WTC11 (cell line): ENCODE data around the gene RAI1. TPM values are rescaled to one million over a fixed set of nuclear protein-coding genes. Genes with fewer than 3 reads are reported as not detected.

Source experiments
- ATAC-seq: fragments of 200-7000 bp; cut with Tn5 transposase; 2 replicates; pipeline ENCODE4 v1.10.0; 2021; ENCODE audit warnings: mild to moderate bottlenecking, moderate library complexity
- CTCF ChIA-PET: fragments of 300-600 bp; sonication (Branson Sonifier 250); formaldehyde crosslinking; loops from one replicate; lab custom pipeline; 2021; ENCODE audit warnings: antibody characterized with exemption; lab: Charles Lee
- POLR2A ChIA-PET: fragments of 350-600 bp; sonication (Branson Sonifier 250); formaldehyde crosslinking; loops from one replicate; lab custom pipeline; 2021; ENCODE audit warnings: antibody characterized with exemption; lab: Charles Lee
- DNase-seq: peaks from one replicate; pipeline ENCODE4 v3.0.0; 2021; ENCODE audit warnings: low spot score
- H3K27ac Mint-ChIP-seq: 2 replicates; pipeline ENCODE4 v1.8.0; 2021; ENCODE audit warnings: mixed read lengths
- H3K27me3 Mint-ChIP-seq: 2 replicates; pipeline ENCODE4 v1.8.0; 2021; ENCODE audit warnings: low read depth, mild to moderate bottlenecking, moderate library complexity, mixed read lengths
- H3K36me3 Mint-ChIP-seq: 2 replicates; pipeline ENCODE4 v1.8.0; 2021; ENCODE audit warnings: mixed read lengths
- H3K4me1 Mint-ChIP-seq: 2 replicates; pipeline ENCODE4 v1.8.0; 2022; ENCODE audit warnings: mixed read lengths
- H3K4me3 Mint-ChIP-seq: 2 replicates; pipeline ENCODE4 v1.8.0; 2021; ENCODE audit warnings: mild to moderate bottlenecking, moderate library complexity, mixed read lengths
- H3K9me3 Mint-ChIP-seq: 2 replicates; pipeline ENCODE4 v1.8.0; 2021; ENCODE audit warnings: mixed read lengths
- EMX1 ChIP-seq: fragments of 250-450 bp; sonication (Bioruptor Pico); IDR thresholded peaks from 2 replicates; pipeline ENCODE4 v1.8.0; 2021; ENCODE audit warnings: mild to moderate bottlenecking
- FOXJ3 ChIP-seq: sonication (generic); formaldehyde crosslinking; IDR thresholded peaks from 2 replicates; pipeline ENCODE4 v1.9.0; 2021; ENCODE audit warnings: missing genetic modification reagents, mild to moderate bottlenecking, borderline replicate concordance
- FOXP1 ChIP-seq: sonication (generic); formaldehyde crosslinking; IDR thresholded peaks from 2 replicates; pipeline ENCODE4 v1.8.0; 2022; ENCODE audit warnings: missing genetic modification reagents, mild to moderate bottlenecking, moderate library complexity, borderline replicate concordance
- NR3C1 ChIP-seq: sonication (generic); formaldehyde crosslinking; conservative IDR thresholded peaks from 2 replicates; pipeline ENCODE4 v1.8.1; 2023; ENCODE audit warnings: low read depth, mild to moderate bottlenecking, missing genetic modification reagents
- OVOL2 ChIP-seq: fragments of 250-450 bp; sonication (Bioruptor Pico); IDR thresholded peaks from 2 replicates; pipeline ENCODE4 v1.9.0; 2021; ENCODE audit warnings: mild to moderate bottlenecking, borderline replicate concordance
- RORB ChIP-seq: fragments of 250-450 bp; sonication (Bioruptor Pico); IDR thresholded peaks from 2 replicates; pipeline ENCODE4 v1.9.0; 2021; ENCODE audit warnings: mild to moderate bottlenecking
- TEAD4 ChIP-seq: sonication (generic); formaldehyde crosslinking; IDR thresholded peaks from 2 replicates; pipeline ENCODE4 v1.8.0; 2022; ENCODE audit warnings: mild to moderate bottlenecking, missing genetic modification reagents
- ZNF219 ChIP-seq: sonication (generic); formaldehyde crosslinking; IDR thresholded peaks from 2 replicates; pipeline ENCODE4 v1.8.0; 2023; ENCODE audit warnings: missing genetic modification reagents, mild to moderate bottlenecking, borderline replicate concordance
- total RNA-seq: library from RNA; stranded (reverse); gene quantifications from 3 replicates; pipeline ENCODE4 v1.2.3, GENCODE V29; 2021
- TF ChIP-seq, protein P1 (sequence below): sonication (generic); formaldehyde crosslinking; IDR thresholded peaks from 2 replicates; pipeline ENCODE4 v1.8.1; 2023; ENCODE audit warnings: mild to moderate bottlenecking, missing genetic modification reagents, borderline replicate concordance
- TF ChIP-seq, protein P2 (sequence below): fragments of 250-450 bp; sonication (Bioruptor Pico); IDR thresholded peaks from 2 replicates; pipeline ENCODE4 v1.9.0; 2021; ENCODE audit warnings: mild to moderate bottlenecking, borderline replicate concordance
- TF ChIP-seq, protein P3 (sequence below): sonication (generic); formaldehyde crosslinking; conservative IDR thresholded peaks from 2 replicates; pipeline ENCODE4 v1.8.1; 2023; ENCODE audit warnings: mild to moderate bottlenecking, low read depth, missing genetic modification reagents, moderate library complexity

RAI1 gene
- total RNA-seq, 1 experiment from 2014 or later: 12.7 TPM

GRCh38 chr17:17665255-17665654 lies 16.0 kb upstream of the RAI1 start (continued):
- TF ChIP-seq, protein P1, sequence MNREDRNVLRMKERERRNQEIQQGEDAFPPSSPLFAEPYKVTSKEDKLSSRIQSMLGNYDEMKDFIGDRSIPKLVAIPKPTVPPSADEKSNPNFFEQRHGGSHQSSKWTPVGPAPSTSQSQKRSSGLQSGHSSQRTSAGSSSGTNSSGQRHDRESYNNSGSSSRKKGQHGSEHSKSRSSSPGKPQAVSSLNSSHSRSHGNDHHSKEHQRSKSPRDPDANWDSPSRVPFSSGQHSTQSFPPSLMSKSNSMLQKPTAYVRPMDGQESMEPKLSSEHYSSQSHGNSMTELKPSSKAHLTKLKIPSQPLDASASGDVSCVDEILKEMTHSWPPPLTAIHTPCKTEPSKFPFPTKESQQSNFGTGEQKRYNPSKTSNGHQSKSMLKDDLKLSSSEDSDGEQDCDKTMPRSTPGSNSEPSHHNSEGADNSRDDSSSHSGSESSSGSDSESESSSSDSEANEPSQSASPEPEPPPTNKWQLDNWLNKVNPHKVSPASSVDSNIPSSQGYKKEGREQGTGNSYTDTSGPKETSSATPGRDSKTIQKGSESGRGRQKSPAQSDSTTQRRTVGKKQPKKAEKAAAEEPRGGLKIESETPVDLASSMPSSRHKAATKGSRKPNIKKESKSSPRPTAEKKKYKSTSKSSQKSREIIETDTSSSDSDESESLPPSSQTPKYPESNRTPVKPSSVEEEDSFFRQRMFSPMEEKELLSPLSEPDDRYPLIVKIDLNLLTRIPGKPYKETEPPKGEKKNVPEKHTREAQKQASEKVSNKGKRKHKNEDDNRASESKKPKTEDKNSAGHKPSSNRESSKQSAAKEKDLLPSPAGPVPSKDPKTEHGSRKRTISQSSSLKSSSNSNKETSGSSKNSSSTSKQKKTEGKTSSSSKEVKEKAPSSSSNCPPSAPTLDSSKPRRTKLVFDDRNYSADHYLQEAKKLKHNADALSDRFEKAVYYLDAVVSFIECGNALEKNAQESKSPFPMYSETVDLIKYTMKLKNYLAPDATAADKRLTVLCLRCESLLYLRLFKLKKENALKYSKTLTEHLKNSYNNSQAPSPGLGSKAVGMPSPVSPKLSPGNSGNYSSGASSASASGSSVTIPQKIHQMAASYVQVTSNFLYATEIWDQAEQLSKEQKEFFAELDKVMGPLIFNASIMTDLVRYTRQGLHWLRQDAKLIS (CRISPR knock-in tag): no peak

- Mint-ChIP-seq H3K27me3 (peaks cover 6% of the 10 kb centered on the region), H3K4me3 (no peak overlapping the region), H3K36me3 (no peaks in the 10 kb centered on the region), H3K9me3 (no peaks in the 10 kb centered on the region), H3K27ac (no peak overlapping the region), H3K4me1 (peaks cover 21% of the 10 kb centered on the region)
- TF ChIP-seq, protein P2, sequence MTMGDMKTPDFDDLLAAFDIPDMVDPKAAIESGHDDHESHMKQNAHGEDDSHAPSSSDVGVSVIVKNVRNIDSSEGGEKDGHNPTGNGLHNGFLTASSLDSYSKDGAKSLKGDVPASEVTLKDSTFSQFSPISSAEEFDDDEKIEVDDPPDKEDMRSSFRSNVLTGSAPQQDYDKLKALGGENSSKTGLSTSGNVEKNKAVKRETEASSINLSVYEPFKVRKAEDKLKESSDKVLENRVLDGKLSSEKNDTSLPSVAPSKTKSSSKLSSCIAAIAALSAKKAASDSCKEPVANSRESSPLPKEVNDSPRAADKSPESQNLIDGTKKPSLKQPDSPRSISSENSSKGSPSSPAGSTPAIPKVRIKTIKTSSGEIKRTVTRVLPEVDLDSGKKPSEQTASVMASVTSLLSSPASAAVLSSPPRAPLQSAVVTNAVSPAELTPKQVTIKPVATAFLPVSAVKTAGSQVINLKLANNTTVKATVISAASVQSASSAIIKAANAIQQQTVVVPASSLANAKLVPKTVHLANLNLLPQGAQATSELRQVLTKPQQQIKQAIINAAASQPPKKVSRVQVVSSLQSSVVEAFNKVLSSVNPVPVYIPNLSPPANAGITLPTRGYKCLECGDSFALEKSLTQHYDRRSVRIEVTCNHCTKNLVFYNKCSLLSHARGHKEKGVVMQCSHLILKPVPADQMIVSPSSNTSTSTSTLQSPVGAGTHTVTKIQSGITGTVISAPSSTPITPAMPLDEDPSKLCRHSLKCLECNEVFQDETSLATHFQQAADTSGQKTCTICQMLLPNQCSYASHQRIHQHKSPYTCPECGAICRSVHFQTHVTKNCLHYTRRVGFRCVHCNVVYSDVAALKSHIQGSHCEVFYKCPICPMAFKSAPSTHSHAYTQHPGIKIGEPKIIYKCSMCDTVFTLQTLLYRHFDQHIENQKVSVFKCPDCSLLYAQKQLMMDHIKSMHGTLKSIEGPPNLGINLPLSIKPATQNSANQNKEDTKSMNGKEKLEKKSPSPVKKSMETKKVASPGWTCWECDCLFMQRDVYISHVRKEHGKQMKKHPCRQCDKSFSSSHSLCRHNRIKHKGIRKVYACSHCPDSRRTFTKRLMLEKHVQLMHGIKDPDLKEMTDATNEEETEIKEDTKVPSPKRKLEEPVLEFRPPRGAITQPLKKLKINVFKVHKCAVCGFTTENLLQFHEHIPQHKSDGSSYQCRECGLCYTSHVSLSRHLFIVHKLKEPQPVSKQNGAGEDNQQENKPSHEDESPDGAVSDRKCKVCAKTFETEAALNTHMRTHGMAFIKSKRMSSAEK (CRISPR knock-in tag): no peak
- TF ChIP-seq RORB (CRISPR knock-in tag) (no peak), ZNF219 (CRISPR knock-in tag) (no peak), TEAD4 (CRISPR knock-in tag) (no peak), NR3C1 (no peak), EMX1 (CRISPR knock-in tag) (no peak), OVOL2 (CRISPR knock-in tag) (no peak), FOXJ3 (CRISPR knock-in tag) (no peak), FOXP1 (no peak)
- TF ChIP-seq, protein P1 (CRISPR knock-in tag): no peak
- TF ChIP-seq, protein P3, sequence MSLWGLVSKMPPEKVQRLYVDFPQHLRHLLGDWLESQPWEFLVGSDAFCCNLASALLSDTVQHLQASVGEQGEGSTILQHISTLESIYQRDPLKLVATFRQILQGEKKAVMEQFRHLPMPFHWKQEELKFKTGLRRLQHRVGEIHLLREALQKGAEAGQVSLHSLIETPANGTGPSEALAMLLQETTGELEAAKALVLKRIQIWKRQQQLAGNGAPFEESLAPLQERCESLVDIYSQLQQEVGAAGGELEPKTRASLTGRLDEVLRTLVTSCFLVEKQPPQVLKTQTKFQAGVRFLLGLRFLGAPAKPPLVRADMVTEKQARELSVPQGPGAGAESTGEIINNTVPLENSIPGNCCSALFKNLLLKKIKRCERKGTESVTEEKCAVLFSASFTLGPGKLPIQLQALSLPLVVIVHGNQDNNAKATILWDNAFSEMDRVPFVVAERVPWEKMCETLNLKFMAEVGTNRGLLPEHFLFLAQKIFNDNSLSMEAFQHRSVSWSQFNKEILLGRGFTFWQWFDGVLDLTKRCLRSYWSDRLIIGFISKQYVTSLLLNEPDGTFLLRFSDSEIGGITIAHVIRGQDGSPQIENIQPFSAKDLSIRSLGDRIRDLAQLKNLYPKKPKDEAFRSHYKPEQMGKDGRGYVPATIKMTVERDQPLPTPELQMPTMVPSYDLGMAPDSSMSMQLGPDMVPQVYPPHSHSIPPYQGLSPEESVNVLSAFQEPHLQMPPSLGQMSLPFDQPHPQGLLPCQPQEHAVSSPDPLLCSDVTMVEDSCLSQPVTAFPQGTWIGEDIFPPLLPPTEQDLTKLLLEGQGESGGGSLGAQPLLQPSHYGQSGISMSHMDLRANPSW: no peak
- DNase-seq: no peak
- ATAC-seq: no peak
- ChIA-PET CTCF (interaction anchor here (0.7 to 1.9 kb wide), 7 partner anchors 16 to 169 kb away, joined by 3 to 6 read pairs (median 3); no protein-coding TSS in a partner anchor), POLR2A (no interaction called here)
Measured at GRCh38 chr17:17666111-17666714, 15.0 kb upstream of the RAI1 start.
